ENCODE data around the gene WASF3. TPM values are rescaled to one million over a fixed set of nuclear protein-coding genes. Genes with fewer than 3 reads are reported as not detected.

Gene WASF3
- total RNA-seq, 1 experiment from 2014 or later: 2.6 TPM

DNA sequence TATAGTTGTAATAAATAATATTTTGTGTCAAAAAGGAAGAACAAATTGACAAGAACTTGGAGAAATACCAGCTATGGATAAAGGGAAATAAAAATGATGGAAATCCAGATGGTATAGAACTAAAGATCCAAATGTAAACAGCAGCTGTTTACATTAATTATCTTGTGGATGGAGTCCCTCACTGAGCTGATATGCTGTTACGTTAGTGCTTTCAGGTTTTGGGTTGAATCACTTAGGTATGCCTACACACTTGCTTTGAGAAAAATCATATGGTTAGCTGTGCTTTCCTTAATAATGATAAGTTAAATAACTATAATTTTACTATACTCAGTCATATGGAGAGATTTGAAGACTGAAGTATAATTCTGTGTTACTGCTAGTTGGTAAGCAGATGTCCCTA is 27.7 kb downstream of the WASF3 start:
- TF ChIP-seq EZH2 (IDR thresholded peaks at IDR 0.05; ENCODE audit: low read length, unreplicated experiment): no peak
- no peak for TF ChIP-seq EZH2phosphoT487 (IDR thresholded peaks at IDR 0.05; ENCODE audit: borderline replicate concordance, low read length)
- TF ChIP-seq CTCF (conservative IDR thresholded peaks at IDR 0.05; ENCODE audit: low read depth, low read length): no peak
- H2AFZ ChIP-seq (ENCODE audit: low read length): no peak overlapping the region
- peaks cover 7% of the 10 kb centered on the region; the same call in 1 of the 2 replicates for H3K27me3 ChIP-seq (ENCODE audit: low read length)
- ChIA-PET POLR2A (ENCODE audit: unreplicated experiment) (no interaction called here), CTCF (no interaction called here)
- H3K4me3 ChIP-seq (ENCODE audit: low read length): no peak overlapping the region
- DNase-seq: no peak
- H3K4me1 ChIP-seq (ENCODE audit: insufficient read depth, low read length): no peaks in the 10 kb centered on the region
- H3K9ac ChIP-seq (ENCODE audit: low read length): no peak overlapping the region
- H3K9me2 ChIP-seq (replicated peaks; ENCODE audit: low read length): no peaks in the 10 kb centered on the region
- ATAC-seq: no peak
- intact Hi-C loops (cut with micrococcal nuclease): no loop called here
- BruUV-seq (replicated peaks): no TSS peak
- H3K9me3 ChIP-seq (ENCODE audit: low read length): no peaks in the 10 kb centered on the region
- H3K4me2 ChIP-seq (ENCODE audit: low read length): no peak overlapping the region
- no peaks in the 10 kb centered on the region for H4K20me1 ChIP-seq (ENCODE audit: low read length)
- H3K27ac ChIP-seq (ENCODE audit: low read length): no peak overlapping the region
- H3F3A ChIP-seq (ENCODE audit: low read length, unreplicated experiment): no peaks in the 10 kb centered on the region
- no peaks in the 10 kb centered on the region for H3K36me3 ChIP-seq (ENCODE audit: low read depth, low read length)
- no peaks in the 10 kb centered on the region for H3K79me2 ChIP-seq (ENCODE audit: low read length)

DNA sequence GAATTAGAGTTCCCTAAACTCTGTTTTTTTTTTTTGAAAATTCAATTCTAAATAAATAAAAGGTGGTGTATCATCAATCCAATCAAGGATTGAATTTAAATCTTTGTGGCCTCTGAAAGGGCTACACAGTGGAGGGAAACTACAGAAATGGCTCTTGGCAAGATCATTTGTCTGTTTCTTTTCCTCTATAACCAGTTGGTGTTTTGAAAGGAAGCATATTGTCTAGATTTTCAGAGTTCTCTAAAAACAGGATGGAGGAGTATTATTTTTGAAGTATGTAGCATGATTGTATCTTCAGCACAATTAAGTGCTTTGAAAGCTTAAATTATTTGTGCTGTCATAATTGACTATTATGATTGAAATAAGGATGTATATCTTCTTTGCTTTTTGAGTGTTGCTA is 29.8 kb downstream of the WASF3 start:
- H3K9me3 ChIP-seq (ENCODE audit: low read length): no peaks in the 10 kb centered on the region
- H3K4me3 ChIP-seq (ENCODE audit: low read length): no peak overlapping the region
- no peaks in the 10 kb centered on the region for H4K20me1 ChIP-seq (ENCODE audit: low read length)
- intact Hi-C loops (cut with micrococcal nuclease): no loop called here
- no peaks in the 10 kb centered on the region for H3K36me3 ChIP-seq (ENCODE audit: low read depth, low read length)
- no peaks in the 10 kb centered on the region for H3K9me2 ChIP-seq (replicated peaks; ENCODE audit: low read length)
- CTCF ChIA-PET: no interaction called here
- no peak overlapping the region for H3K27ac ChIP-seq (ENCODE audit: low read length)
- no peaks in the 10 kb centered on the region for H3F3A ChIP-seq (ENCODE audit: low read length, unreplicated experiment)
- POLR2A ChIA-PET (ENCODE audit: unreplicated experiment): no interaction called here
- no peaks in the 10 kb centered on the region for H3K79me2 ChIP-seq (ENCODE audit: low read length)
- TF ChIP-seq EZH2phosphoT487 (IDR thresholded peaks at IDR 0.05; ENCODE audit: borderline replicate concordance, low read length): no peak
- H3K4me2 ChIP-seq (ENCODE audit: low read length): no peak overlapping the region
- H3K9ac ChIP-seq (ENCODE audit: low read length): no peak overlapping the region
- no peaks in the 10 kb centered on the region for H3K4me1 ChIP-seq (ENCODE audit: insufficient read depth, low read length)
- DNase-seq: no peak
- BruUV-seq (replicated peaks): no TSS peak
- no peak overlapping the region for H2AFZ ChIP-seq (ENCODE audit: low read length)
- no peak for ATAC-seq
- H3K27me3 ChIP-seq (ENCODE audit: low read length): peaks cover 12% of the 10 kb centered on the region; the same call in 1 of the 2 replicates

DNA sequence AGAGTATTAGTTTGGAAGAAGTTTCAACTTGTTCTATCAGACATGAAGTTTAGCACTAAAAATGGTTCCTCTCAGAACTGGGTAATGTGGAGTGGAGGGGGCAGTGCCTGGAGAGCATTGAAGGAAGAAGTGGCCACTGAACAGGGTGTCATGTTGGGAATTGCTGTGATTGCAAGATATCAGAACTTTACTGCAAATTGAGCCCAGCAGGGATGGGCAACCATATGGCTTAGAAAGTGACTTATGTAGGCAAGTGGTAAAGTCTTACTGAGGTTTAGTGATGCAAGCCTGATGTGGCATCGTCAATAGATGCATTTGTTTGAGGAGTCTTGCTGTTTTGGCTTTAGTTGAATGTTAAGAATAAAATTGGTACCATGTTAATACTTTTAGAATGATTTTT is 31.7 kb downstream of the WASF3 start:
- H3K4me2 ChIP-seq (ENCODE audit: low read length): no peak overlapping the region
- no peak overlapping the region for H3K9ac ChIP-seq (ENCODE audit: low read length)
- H3K79me2 ChIP-seq (ENCODE audit: low read length): no peaks in the 10 kb centered on the region
- ChIA-PET POLR2A (ENCODE audit: unreplicated experiment) (no interaction called here), CTCF (no interaction called here)
- H4K20me1 ChIP-seq (ENCODE audit: low read length): no peaks in the 10 kb centered on the region
- H3F3A ChIP-seq (ENCODE audit: low read length, unreplicated experiment): no peaks in the 10 kb centered on the region
- H3K4me1 ChIP-seq (ENCODE audit: insufficient read depth, low read length): no peaks in the 10 kb centered on the region
- TF ChIP-seq EZH2phosphoT487 (IDR thresholded peaks at IDR 0.05; ENCODE audit: borderline replicate concordance, low read length) (no peak), EZH2 (IDR thresholded peaks at IDR 0.05; ENCODE audit: low read length, unreplicated experiment) (no peak), CTCF (conservative IDR thresholded peaks at IDR 0.05; ENCODE audit: low read depth, low read length) (no peak)
- H3K9me2 ChIP-seq (replicated peaks; ENCODE audit: low read length): no peaks in the 10 kb centered on the region
- intact Hi-C loops (cut with micrococcal nuclease): no loop called here
- no peak overlapping the region for H3K27ac ChIP-seq (ENCODE audit: low read length)
- no TSS peak for BruUV-seq (replicated peaks)
- DNase-seq: no peak
- no peaks in the 10 kb centered on the region for H3K9me3 ChIP-seq (ENCODE audit: low read length)
- peaks cover 12% of the 10 kb centered on the region; the same call in 1 of the 2 replicates for H3K27me3 ChIP-seq (ENCODE audit: low read length)
- H3K4me3 ChIP-seq (ENCODE audit: low read length): no peak overlapping the region
- no peak overlapping the region for H2AFZ ChIP-seq (ENCODE audit: low read length)
- no peaks in the 10 kb centered on the region for H3K36me3 ChIP-seq (ENCODE audit: low read depth, low read length)
- ATAC-seq: no peak

Measured in PC-3 (cell line).